Activated CD4-positive, CD25-positive, alpha-beta regulatory T cell treated with anti-CD3 and anti-CD28 coated beads, Interleukin-2, amount 50 U/mL, for 24 hours (primary cell): ENCODE results near the gene ELFN1.

Experiments used
- ATAC-seq, 2 donors: fragments of 150-1000 bp; cut with Tn5 transposase; one replicate each; pipeline ENCODE4 v1.10.0; 2021; ENCODE audit warnings: mild to moderate bottlenecking in 1 of 2, moderate library complexity in 1 of 2

The ELFN1 gene

DNA sequence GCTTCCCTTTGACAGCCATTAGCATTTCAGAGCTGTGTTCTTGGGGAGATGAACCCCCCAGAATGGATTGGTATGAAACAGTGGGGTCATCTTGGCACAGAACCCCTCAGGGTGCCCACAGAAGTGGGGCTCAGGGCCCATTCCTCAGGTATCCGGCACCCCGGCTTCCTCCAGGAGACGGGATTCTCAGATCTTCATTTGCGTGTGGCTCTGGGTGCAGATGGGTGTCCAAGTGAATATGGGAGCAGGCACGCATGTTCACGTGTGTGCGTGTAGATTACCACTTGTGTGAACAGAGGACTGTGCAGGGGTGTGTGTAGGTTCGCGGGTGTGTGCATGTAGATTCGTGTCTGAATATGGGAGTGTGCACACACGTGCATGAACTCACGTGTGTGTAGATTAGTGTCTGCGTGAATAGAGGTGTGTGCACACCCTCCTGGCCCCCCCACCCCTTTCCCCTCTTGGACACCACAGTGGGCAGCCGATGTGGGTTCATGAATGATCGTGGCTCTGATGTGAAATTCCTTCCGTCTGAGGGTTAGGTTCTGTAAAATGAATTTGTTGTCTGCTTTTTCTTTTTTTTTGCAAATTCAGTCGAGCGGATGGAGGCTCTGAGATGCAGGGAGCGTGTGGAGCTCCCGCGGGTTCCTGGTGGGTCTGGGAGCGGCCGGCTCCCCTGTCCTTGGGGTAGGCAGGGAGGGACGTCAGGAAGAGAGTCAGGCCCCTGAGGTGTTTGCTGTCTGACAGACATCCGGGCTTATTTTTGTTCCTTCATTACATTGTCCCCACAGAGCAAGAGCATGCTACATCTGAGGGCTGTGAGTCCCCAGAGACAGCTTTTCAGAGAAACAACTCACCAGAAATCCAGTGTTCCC, 7.4 kb downstream of the ELFN1 start:
- no peak for ATAC-seq

DNA sequence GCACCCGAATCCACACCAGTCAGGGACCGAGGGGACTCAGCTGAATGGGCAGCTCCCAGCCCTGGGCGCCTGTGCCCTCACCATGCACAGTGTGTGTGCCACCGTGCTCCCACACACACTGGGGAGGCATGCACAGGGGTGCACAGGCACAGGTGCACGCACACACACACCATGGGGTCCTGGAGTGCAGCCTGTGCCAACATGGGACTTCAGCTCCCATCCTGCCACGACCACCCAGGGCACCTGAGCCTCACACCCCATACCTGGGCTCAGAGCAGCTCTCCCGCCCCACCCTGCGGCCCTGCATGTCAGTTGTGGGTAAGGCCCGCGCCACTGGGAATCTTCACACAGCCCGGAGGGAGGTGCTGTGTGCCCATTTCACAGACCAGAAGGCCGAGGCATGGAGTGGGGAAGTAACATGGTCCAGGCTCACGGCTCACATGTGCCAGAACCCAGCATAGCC, 8.0 kb downstream of the ELFN1 start:
- no peak for ATAC-seq

DNA sequence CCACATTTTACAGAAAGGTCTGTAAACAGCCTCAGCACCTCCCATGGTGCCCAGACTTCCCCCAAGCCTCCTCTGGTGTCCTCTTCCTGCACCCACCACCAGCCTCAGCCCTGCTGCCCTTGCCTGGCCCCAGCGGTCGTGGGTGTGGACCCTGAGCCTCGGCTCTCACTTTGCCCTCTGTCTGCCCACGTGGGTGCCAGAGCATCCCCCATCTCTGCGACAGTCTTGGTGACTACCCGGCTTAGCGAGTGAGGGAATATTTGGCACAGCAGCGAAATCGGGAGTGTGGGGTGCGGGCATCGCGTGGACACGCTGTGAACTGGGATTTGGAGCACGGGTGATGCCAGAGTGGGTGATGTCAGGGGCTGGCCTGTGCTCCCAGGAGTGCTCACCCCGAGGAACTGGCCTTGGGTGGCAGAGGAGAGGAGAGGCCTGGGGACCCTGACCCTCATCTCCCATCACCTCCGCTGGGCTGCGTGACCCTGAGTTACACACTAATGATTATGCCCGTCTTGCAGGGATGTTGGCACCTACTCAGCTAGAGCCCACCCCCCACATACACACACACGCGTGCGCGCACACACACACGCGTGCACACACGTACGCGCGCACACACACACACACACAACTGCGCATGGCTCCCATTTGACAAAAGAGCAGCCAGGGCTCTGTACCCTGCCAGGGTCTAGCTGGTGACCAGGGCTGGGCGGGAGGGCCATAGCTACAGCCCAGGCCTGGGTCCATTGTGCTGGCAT, 8.7 kb downstream of the ELFN1 start:
- no peak for ATAC-seq

DNA sequence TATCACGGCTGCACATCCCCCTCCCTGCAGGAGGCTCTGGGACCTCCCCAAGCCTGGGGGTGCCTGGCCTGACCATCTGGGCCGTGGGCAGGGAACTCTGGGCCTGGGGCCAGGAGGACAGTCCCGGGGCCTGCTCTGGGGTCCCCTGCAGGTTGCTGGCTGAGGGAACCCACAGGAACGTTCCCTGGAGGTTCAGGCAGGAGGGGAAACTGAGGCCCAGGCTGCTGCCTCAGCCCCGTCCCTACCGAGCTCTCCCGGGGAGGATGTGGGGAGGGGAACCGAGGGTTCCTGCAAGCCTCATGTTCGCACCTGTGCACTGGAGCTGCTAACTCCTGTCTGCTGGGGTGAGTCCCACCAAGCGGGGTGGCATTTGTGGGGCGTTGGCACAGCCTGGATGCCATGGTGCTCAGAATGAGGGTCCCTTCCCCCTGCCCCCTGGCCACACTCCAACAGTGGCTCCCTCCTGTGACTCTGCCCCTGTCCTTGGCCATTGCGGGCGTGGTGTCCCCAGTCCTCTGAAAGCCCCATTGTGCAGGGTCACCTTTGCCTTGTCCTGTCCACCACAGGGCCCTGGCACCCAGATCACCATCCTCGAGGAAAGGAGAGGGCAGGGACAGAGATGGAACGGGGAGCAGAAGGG, 9.4 kb downstream of the ELFN1 start:
- ATAC-seq, result no peak

DNA sequence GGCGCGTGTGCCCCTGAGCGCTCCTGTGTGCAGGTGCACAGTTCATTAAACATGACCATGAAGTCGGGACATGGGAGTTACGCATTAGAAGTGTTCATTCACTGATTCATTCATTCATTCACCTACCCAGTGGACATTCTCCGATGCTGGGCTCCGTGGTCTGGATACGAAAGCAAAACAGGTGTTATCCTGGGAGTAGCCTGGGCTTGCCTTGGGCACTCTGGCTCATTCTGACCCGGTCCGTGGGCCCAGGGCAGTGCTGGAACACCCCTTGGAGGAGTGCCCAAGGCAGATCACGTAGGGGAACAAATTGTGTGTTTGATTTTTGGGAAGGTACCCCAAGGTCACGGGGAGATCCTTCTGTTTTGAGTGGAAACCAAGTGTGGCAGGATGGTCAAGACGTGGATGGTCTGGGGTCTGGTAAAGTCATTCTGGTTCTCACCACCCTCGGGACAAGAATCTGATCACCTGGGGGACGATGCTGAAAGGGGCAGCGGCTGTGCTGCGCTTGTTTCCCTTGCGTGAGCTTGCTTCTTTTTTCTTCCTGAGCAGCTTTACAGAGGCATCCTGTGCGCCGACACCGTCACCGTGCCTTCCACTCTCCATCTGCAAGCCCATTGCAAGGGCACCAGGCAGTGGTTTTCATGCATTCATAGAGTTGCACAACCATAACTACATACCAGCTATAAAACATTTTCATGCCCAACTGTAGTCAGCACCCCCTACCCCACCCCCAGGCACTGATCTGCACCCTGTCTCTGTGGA, 10.1 kb downstream of the ELFN1 start:
- no peak for ATAC-seq

DNA sequence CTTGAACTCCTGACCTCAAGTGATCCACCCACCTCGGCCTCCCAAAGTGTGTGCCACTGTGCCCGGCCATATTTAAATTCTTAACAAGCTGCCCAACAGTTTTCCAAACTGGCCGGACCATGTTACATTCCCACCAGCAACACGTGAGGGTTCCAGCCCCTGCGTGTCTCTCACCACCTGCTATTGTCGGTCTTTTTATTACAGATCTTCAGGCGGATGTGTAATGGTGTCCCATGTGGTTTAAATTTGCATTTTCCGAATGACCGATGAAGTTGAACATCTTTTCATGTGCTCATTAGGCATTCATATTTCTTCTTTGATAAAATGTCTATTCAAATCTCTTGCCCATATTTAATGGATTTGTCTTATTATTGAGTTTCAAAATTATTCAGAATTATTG, 11.5 kb downstream of the ELFN1 start:
- ATAC-seq, result no peak

DNA sequence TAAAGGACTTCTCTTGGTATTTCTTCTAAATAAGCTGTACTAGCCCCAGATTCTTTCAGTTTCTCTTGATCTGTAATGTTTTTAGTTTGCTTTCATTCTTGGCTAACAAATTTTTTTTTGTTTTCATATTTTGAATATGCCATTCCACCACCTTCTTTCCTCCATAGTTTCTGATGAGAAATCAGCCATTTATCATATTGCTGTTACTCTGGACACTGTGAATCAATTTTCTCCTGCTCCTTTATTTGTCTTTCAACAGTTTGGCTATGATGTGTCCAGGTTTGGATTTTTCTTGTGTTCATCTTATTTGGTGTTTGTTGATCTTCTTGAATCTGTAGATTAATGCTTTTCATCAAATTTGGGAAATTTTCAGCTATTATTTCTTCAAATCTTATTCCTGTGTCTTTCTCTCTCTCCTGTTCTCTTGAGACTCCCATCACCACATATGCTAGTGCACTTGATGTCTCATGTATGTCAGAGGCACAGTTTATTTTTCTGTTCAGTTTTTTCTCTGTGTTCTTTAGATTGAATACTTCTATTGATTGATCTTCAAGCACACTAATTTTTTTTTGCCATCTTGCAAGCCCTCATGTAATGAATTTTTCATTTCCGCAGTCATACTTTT, 15.0 kb downstream of the ELFN1 start:
- ATAC-seq, result no peak

DNA sequence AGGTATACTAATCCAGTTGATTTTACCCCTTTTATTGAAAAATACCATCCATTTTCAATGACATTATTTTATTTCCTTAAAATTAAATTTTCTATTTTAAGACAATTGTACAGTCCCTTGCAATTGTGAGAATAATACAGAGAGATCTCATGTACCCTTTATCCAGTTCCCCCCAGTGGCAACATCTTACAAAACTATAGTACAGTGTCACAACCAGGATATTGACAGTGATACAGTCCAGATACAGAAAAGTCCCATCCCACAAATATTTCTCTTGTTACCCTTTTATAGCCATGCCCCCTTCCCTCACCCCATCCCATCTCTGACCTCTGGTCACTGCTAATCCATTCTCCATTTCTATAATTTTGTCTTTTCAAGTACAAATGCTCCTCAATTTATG, 18.5 kb downstream of the ELFN1 start:
- ATAC-seq, result no peak

DNA sequence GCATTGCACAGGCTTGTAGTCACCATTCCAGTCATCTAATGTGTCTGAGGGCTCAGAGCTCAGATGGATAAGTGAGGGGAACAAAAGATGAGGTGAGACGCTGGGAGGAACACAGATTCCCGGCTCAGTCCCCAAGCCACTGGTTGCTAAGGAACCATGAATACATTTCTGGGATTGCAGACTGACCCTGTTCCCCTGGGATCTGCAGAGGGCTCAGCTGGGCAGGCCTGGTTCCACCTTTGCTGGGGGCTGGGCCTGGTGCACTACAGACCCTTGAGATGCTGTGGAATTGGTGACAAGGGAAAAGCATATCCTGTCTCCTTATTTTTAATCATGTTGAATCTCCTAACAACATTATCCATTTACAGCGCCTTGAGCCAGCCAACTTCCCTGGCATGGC, 19.2 kb downstream of the ELFN1 start:
- ATAC-seq, result no peak

DNA sequence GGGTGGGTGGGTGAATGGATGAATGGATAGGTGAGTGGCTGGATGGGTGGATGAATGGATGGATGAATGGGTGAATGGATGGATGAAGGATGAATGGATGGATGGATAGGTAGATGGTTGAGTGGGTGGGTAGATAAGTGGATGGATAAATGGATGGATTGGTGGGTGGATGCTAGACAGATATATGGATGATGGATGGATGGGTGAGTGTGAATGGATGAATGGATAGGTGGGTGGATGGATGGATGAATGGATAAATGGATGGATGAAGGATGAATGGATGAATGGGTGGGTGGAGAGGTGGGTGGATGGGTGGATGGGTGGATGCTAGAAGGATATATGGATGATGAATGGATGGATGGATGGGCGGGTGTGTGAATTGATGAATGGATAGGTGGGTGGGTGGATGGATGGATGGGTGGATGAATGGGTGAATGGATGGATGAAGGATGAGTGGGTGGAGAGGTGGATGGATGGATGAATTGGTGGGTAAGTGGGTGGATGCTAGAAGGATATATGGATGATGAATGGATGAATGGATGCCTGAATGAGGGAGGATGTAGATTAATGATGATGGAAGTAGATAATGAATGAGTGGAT, 20.4 kb downstream of the ELFN1 start:
- ATAC-seq, result no peak

DNA sequence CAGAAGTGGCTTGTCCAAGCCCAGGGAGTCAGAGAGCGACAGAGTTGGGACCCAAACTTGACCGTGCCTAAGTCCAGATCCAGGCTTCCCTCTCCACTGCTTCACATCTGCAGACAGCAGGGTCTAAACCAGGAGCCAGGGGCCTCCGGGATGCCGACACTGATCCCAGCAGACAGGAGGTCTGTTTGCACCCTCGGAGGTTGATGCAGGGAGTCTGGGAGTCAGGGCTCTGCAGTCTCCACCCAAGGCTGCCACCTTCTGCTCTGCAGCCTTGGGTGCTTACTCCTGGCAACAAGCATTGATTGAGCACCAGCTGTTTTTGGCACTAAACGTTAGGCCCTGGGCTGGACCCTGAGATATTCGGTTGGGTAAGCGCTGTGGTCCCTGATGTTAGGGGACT, 21.0 kb downstream of the ELFN1 start:
- ATAC-seq, result no peak

DNA sequence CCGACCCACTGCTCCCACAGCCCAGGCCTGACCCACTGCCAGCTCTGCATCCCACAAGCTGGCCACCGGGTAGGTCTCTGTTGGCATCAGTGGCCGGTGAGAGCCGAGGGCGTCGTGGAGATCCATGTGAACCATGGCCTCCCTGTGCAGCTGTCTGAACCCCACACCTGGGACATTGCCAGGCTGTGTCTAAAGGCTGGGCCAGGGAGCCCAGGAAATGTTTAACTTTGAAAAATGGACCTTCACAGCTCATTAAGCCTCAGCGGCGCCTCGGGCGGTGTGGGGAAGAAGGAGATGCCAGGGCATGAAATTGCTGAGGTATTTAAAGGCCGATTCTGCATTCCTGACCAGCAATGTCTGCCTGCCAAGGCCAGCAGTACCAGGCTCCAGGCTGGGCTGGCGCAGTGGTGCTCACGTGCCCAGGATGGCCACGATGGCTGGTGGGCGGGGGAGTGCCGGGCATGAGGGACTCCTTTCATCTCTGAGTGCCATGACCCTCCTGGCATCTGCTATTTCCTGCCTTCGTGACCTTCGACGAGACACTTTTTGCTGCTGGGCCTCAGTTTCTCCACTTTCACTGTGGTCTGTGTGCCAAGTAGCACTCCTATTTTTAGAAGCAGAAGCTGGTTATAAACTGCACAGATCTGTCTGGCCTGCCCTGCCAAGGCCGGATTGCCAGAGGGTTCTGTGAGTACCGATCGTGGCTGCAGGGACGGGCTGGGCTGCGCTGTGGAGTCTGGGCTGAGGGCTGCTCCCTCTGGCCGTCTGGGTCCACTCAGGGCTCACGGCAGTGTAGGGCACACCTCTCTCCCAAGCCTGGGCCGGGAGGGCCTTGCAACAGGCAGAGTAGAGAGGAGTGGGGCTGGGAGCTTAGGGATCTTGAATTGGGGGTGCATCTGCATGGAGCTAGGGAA, 21.8 kb downstream of the ELFN1 start:
- no peak for ATAC-seq

DNA sequence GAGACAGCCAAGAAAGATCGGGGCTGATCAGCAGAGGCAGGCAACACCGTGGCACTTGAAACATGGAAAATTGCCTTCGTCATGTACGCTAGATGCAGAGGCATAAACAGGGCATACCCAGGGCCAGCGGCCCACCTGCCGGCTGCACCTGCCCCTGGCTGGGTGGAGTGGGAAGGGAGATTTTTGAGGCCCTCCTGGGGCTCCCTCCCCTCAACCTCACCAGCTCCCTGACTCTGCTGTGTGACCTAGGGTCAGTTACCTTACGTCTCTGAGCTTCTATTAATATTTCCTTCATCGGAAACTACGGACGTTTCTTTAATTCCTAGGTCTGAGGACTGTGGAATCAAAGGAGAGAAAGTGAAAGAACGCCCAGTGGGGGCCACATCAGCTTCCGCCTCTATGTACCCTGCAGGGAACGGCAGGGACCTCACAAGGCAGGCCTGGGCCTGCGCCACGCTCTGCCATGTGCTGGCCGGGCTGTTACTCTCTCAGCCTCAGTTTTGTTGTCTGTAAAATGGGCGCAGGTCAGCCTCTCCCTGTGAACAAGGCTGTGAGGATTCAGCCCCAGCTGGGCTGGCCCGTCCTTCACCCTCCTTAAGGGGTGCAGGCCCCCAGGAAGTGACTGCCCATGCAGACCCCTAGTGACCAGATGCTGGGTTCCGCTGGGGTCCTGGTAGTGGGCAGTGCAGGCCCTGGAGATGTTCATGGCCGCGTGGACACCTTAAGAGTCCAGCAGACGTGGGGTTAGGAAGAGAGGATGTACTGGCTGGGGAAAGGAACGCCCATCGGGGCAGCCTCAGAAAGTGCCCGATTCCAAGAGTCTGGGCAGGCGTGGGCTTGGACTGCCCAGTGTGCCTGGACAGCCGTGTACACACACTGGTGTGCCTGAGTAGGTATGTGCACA, 22.7 kb downstream of the ELFN1 start:
- no peak for ATAC-seq

DNA sequence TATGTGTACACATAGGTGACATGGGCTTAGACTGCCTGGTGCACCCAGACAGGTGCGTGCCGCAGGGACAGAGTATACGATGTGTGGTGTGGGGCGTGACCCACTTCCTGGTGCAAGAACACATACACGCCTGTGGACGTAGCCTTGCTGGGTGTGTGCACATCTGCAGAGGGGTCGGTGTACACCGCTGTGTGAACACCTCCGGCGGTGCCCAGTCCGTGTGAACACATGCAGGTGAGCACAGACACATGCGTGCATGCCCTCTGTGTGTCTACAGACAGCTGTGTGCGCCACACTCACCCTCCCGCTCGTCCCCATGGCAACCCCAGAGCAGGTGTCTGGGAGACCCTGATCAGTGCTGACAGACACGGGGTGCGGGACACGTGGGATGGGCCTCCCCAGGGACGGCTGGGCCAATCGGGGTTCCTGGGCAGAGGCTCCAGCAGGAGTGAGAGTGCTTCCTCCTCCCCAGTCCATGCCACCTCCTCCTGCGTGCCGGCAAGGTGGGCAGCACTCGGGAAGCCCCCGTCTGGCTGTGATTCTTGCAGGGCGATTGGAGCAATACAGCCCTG, 23.4 kb downstream of the ELFN1 start:
- ATAC-seq, result no peak

DNA sequence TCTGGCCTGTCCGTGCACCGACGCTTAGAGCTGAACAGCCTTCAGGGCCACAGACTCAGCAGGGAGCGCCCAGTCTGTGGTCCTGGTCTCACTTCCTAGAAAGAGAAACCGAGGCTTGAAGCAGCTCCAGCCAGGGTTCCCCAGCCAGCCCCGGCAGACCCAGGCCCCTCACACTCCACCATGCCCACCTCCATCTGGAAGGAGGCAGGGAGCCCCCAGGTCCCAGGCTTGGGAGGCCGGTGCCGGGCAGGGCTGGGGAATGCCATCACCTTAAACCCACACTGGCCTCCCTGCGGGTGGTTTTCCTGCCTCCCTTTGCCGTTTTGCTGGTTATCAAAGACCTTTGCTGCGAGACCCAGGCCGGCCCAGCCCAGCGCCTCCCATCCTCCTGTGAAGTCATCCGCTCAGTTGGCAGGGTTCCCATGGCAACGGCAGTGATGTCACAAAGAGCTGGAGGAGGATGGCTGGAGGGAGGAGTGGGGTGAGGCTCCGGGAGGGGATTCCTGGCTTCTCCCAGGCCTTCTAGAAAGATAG, 24.0 kb downstream of the ELFN1 start:
- ATAC-seq, result no peak

DNA sequence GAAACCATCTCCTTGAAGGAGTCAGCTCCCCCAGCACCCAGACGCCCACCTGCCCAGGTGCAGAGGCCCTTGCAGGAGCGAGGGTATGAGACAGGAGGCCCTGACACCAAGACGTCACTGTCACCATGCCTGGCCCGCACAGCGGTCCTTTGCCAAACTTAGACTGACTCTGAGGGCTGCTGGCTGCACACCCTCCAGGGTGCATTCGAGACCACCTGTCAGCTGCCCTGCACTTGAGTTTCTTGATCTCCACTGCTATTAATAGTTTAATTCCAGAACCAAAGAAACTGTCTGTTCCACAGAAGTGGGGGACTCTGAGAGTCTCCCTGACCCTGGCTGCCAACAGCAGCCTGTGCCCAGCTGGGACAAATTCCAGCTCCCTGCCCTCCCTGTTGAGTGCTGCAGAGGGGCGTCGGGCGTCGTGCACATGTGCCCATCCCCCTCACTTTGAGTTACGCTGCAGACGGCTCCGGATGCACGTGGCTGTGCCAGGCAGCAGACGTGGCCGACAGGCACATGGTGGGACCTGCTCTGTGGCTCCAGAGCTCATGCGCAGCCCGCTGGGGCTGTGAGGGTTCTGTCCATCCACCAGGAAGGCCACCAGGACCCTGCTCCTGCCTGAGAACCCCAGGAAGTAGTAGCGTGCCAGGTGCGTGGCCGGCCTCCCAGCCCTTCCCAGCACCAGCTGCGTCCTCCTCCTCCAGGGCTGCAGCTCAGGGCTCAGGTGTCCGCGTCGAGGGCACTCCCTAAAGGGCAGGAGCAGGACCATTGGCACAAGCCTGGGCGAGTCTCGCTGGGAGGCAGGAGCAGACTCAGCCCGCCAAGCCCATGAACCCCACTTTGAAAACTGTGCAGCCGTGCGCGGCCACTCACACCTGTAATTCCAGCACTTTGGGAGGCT, 24.8 kb downstream of the ELFN1 start:
- no peak for ATAC-seq

DNA sequence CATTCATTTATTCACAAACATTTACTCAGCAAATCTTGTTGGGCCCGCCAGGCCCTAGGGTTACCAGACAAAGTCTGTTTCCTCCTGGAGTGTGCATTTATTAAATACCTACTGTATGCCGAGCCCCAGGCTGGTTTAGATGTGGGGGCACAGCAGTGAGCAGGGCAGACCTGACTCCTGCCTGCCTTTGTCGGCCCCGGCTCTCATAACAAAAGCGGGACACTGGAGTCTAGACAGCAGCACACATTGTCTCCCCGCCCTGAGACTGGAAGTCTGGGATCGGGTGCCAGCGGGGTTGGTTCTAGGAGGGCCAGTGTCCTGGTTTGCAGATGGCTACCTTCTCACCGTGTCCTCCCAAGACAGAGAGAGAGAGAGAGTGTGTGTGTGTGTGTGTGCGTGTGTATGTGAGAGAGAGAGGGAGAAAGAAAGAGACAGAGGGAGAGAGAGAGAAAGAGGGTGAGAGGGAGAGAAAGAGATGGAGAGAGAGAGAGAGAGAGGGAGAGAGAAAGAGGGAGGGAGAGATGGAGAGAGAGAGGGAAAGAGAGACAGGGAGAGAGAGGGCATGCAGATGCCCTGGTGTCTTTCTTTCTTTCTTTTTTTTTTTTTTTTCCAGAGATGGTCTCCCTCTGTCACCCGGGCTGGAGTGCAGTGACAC, 25.9 kb downstream of the ELFN1 start:
- no peak for ATAC-seq
